Astrocyte of the cerebellum (primary cell): ENCODE data around the gene MRPS26.
"Not testable (repeated sequence)": the region's sequence is repeated elsewhere in the genome, so short reads cannot be mapped to it uniquely, and the experiment has no call there.

Experiments used
- DNase-seq: peaks from one replicate; pipeline ENCODE4 v3.0.0-alpha.2; 2011; ENCODE audit warnings: low read depth
- H3K4me3 ChIP-seq: 2 replicates; pipeline ENCODE4 v1.5.1; 2011; ENCODE audit warnings: mild to moderate bottlenecking, low read depth, low read length, moderate library complexity
- CTCF ChIP-seq: IDR thresholded peaks from 2 replicates; pipeline ENCODE4 v1.5.1; 2012; ENCODE audit warnings: low read length, low read depth, moderate library complexity, mild to moderate bottlenecking; ENCODE audit errors: missing control alignments
- in situ Hi-C: cut with HindIII; loops from 2 replicates; pipeline ENCODE4 v1.10.0; 2017; ENCODE audit warnings: low sequenced_read_pairs

MRPS26 gene

GRCh38 chr20:3074812-3075211 is 29.0 kb downstream of the MRPS26 start:
- no peak for DNase-seq
- in situ Hi-C loops, result no loop called here
- TF ChIP-seq CTCF, result no peak
- H3K4me3 ChIP-seq, result no peak overlapping the region

GRCh38 chr20:3075315-3075714 is 29.5 kb downstream of the MRPS26 start:
- DNase-seq, in situ Hi-C loops, H3K4me3 ChIP-seq: not testable (repeated sequence)

- TF ChIP-seq CTCF, result no peak
- in situ Hi-C loops, result no loop called here
- no peak for DNase-seq
Measured at GRCh38 chr20:3077618-3078134, 31.8 kb downstream of the MRPS26 start.

GRCh38 chr20:3080939-3081388 is 35.1 kb downstream of the MRPS26 start:
- no peak for TF ChIP-seq CTCF
- H3K4me3 ChIP-seq, result no peak overlapping the region
- in situ Hi-C loops, result no loop called here
- no peak for DNase-seq

More at GRCh38 chr20:3077618-3078134, 31.8 kb downstream of the MRPS26 start:
- no peak overlapping the region for H3K4me3 ChIP-seq

GRCh38 chr20:3081641-3082040 is 35.8 kb downstream of the MRPS26 start:
- in situ Hi-C loops, result no loop called here
- no peak overlapping the region for H3K4me3 ChIP-seq
- no peak for DNase-seq
- TF ChIP-seq CTCF, result no peak

GRCh38 chr20:3082306-3082951 is 36.6 kb downstream of the MRPS26 start:
- no peak for DNase-seq
- no peak overlapping the region for H3K4me3 ChIP-seq
- TF ChIP-seq CTCF, result no peak
- in situ Hi-C loops, result no loop called here
